Smooth muscle cell (in vitro differentiated cells): Measurements from ENCODE around the gene UNC93B1. TPM values are rescaled to one million over a fixed set of nuclear protein-coding genes. Genes with fewer than 3 reads are reported as not detected.
"Not testable (repeated sequence)": the region's sequence is repeated elsewhere in the genome, so short reads cannot be mapped to it uniquely, and the experiment has no call there.

Source experiments
- DNase-seq: peaks from one replicate; lab custom pipeline; 2025; ENCODE audit not compliant: unreplicated experiment; lab: John Stamatoyannopoulos, UW
- H2AFZ ChIP-seq: fragments of 200-600 bp; sonication (generic); 2 replicates; pipeline ENCODE4 v1.6.0; 2016; ENCODE audit warnings: antibody characterized with exemption, low read depth, mild to moderate bottlenecking
- H3F3A ChIP-seq: fragments of 200-600 bp; sonication (generic); 2 replicates; pipeline ENCODE4 v1.6.0; 2017; ENCODE audit warnings: antibody characterized with exemption, low read depth
- H3K27ac ChIP-seq: fragments of 200-600 bp; sonication (generic); 2 replicates; pipeline ENCODE4 v1.5.1; 2016; ENCODE audit warnings: low read depth, mild to moderate bottlenecking
- H3K27me3 ChIP-seq: fragments of 200-600 bp; sonication (generic); 2 replicates; pipeline ENCODE4 v1.6.1; 2016; ENCODE audit warnings: low read depth, mild to moderate bottlenecking
- H3K36me3 ChIP-seq: fragments of 200-600 bp; sonication (generic); 2 replicates; pipeline ENCODE4 v1.5.1; 2016; ENCODE audit warnings: low read depth
- H3K4me1 ChIP-seq: fragments of 200-600 bp; sonication (generic); 2 replicates; pipeline ENCODE4 v1.5.1; 2016; ENCODE audit warnings: low read depth
- H3K4me2 ChIP-seq: fragments of 200-600 bp; sonication (generic); 2 replicates; pipeline ENCODE4 v1.6.0; 2016; ENCODE audit warnings: mild to moderate bottlenecking
- H3K4me3 ChIP-seq: fragments of 200-600 bp; sonication (generic); 2 replicates; pipeline ENCODE4 v1.5.1; 2016; ENCODE audit warnings: mild to moderate bottlenecking
- H3K79me2 ChIP-seq: fragments of 200-600 bp; sonication (generic); 2 replicates; pipeline ENCODE4 v1.6.0; 2016; ENCODE audit warnings: low read depth, mild to moderate bottlenecking
- H3K9ac ChIP-seq: fragments of 200-600 bp; sonication (generic); 2 replicates; pipeline ENCODE4 v1.6.0; 2016; ENCODE audit warnings: low read depth
- H3K9me3 ChIP-seq: fragments of 200-600 bp; sonication (generic); replicated peaks from 2 replicates; pipeline ENCODE4 v1.5.1; 2016; ENCODE audit warnings: low read depth
- H4K20me1 ChIP-seq: fragments of 200-600 bp; sonication (generic); 2 replicates; pipeline ENCODE4 v1.6.0; 2016; ENCODE audit warnings: low read depth
- WGBS: methylation state at CpG from one replicate; pipeline ENCODE4 v1.1.7; 2016; ENCODE audit warnings: low lambda C conversion rate; 5-methylcytosine and 5-hydroxymethylcytosine counted together
- polyA plus RNA-seq: library from polyadenylated mRNA; unstranded; fragments of >200 nt; fragmentation: Nextera tagmentation; extraction: Ambion mirVana; gene quantifications from 2 replicates; pipeline ENCODE4 v1.2.1, GENCODE V29; 2016
- total RNA-seq: library from RNA; depleted of rRNA; stranded (reverse); fragments of >200 nt; gene quantifications from 2 replicates; pipeline ENCODE4 v1.2.3, GENCODE V29; 2014

UNC93B1 gene
- total and polyA plus RNA-seq, 2 experiments from 2014 or later, result 17.5 to 33.4 TPM

DNA sequence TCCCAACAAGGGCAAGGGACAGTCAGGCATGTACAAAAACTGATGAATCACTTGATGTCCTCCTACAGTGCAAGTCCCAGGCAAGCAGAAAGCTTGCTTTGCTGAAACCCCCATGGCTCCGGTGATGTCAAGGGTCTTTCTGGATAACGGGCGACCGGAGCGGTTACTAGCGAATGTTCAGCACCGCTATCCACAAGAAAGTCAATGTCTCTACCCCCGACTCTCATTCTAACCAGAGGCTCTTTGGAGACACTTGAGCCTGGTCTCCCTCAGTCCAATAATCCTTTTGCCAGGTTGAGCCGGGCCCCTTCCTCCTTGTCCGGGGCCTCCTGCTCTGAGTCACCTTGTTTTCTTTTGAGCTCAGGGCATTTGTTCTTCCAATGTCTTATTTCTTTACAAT is 22.7 kb downstream of the UNC93B1 start:
- not testable (repeated sequence) for H3K27me3 ChIP-seq, DNase-seq, H3K4me1 ChIP-seq, H3K9ac ChIP-seq, H3K27ac ChIP-seq, H3K79me2 ChIP-seq, H2AFZ ChIP-seq, H3K4me3 ChIP-seq, H3K9me3 ChIP-seq, H3F3A ChIP-seq, H4K20me1 ChIP-seq, H3K4me2 ChIP-seq, H3K36me3 ChIP-seq
- 90% methylated on average over 10 of the region's 10 CpGs for WGBS

GRCh38 chr11:67978766-67979418 is 25.0 kb downstream of the UNC93B1 start:
- DNase-seq, H3K27me3 ChIP-seq, H2AFZ ChIP-seq, H3K79me2 ChIP-seq, H3K4me2 ChIP-seq, H3K4me1 ChIP-seq, H3K9ac ChIP-seq, H3K27ac ChIP-seq, H3F3A ChIP-seq, H3K9me3 ChIP-seq, H3K4me3 ChIP-seq, H3K36me3 ChIP-seq, H4K20me1 ChIP-seq: not testable (repeated sequence)
- WGBS, result 64% methylated on average over 17 of the region's 17 CpGs

GRCh38 chr11:67974746-67975145 is 29.2 kb downstream of the UNC93B1 start:
- not testable (repeated sequence) for H3K4me2 ChIP-seq, H3K79me2 ChIP-seq, H3K9ac ChIP-seq, DNase-seq, H3K27me3 ChIP-seq, H3K4me3 ChIP-seq, H3F3A ChIP-seq, H4K20me1 ChIP-seq, H3K36me3 ChIP-seq, H2AFZ ChIP-seq, H3K27ac ChIP-seq, H3K9me3 ChIP-seq, H3K4me1 ChIP-seq
- 93% methylated on average over 12 of the region's 12 CpGs for WGBS

GRCh38 chr11:67965830-67966348 is 38.0 kb downstream of the UNC93B1 start:
- H3K9ac ChIP-seq, H3K79me2 ChIP-seq, H3K27ac ChIP-seq, H3K36me3 ChIP-seq, H3K4me3 ChIP-seq, H2AFZ ChIP-seq, DNase-seq, H3K4me2 ChIP-seq, H3F3A ChIP-seq, H4K20me1 ChIP-seq, H3K9me3 ChIP-seq, H3K27me3 ChIP-seq, H3K4me1 ChIP-seq: not testable (repeated sequence)
- WGBS, result 96% methylated on average over 19 of the region's 19 CpGs

- not testable (repeated sequence) for H3K9ac ChIP-seq, DNase-seq, H3K27ac ChIP-seq, H2AFZ ChIP-seq, H3K9me3 ChIP-seq, H3K27me3 ChIP-seq, H3K36me3 ChIP-seq, H3K4me1 ChIP-seq, H4K20me1 ChIP-seq, H3F3A ChIP-seq, H3K79me2 ChIP-seq, H3K4me2 ChIP-seq, H3K4me3 ChIP-seq
These were observed 39.2 kb downstream of the UNC93B1 start for GRCh38 chr11:67964746-67965145.

DNA sequence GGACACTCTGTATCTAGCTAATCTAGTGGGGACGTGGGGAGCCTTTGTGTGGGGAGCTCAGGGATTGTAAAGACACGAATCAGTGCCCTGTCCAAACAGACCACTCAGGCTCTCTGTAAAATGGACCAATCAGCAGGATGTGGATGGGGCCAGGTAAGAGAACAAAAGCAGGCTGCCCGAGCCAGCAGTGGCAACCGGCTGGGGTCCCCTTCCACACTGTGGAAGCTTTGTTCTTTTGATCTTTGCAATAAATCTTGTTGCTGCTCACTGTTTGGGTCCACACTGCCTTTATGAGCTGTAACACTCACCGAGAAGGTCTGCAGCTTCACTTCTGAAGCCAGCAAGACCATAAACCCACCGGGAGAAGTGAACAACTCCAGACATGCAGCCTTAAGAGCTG is 40.0 kb downstream of the UNC93B1 start:
- H3K4me1 ChIP-seq, H3K27ac ChIP-seq, H3K79me2 ChIP-seq, H4K20me1 ChIP-seq, H3F3A ChIP-seq, H3K4me2 ChIP-seq, H3K36me3 ChIP-seq, H3K27me3 ChIP-seq, H3K9ac ChIP-seq, H2AFZ ChIP-seq, DNase-seq, H3K9me3 ChIP-seq, H3K4me3 ChIP-seq: not testable (repeated sequence)
- 72% methylated on average over 6 of the region's 6 CpGs for WGBS

DNA sequence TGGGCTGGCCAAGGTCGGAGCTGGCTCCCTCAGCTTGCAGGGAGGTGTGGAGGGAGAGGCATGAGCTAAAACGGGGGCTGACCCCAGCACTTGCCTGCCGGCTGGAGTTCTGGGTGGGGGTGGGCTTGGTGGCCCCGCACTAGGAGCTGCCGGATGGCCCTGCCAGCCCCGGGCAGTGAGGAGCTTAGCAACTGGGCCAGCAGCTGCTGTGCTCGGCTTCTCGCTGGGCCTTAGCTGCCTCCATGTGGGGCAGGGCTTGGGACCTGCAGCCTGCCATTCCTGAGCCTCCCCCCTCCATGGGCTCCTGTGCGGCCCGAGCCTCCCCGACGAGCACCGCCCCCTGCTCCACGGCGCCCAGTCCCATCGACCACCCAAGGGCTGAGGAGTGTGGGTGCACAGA is 40.7 kb downstream of the UNC93B1 start:
- H3K27ac ChIP-seq, H3F3A ChIP-seq, H3K27me3 ChIP-seq, H3K4me2 ChIP-seq, DNase-seq, H3K9me3 ChIP-seq, H3K4me3 ChIP-seq, H3K36me3 ChIP-seq, H3K9ac ChIP-seq, H4K20me1 ChIP-seq, H3K79me2 ChIP-seq, H2AFZ ChIP-seq, H3K4me1 ChIP-seq: not testable (repeated sequence)
- 91% methylated on average over 10 of the region's 16 CpGs for WGBS

DNA sequence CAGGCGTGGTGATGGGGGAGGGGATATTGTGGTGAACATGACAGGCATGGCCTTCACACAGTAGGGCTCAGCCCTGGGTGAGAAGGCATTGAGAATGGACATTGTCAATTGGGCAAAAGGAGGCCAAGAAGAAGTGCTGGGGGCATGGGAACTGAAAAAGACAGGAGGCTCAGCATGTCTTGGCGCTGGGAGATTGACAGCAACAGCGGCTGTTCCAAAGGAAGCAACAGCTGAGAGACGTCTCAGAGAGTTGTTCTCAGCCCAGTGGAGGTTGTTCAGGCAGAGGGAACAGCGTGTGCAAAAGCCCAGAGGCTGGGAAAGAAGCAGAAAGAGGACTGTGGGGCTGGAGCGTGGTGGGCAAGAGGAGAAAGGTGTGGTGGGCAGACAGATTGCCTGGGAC is 47.7 kb downstream of the UNC93B1 start:
- H2AFZ ChIP-seq, H3K79me2 ChIP-seq, H3K4me2 ChIP-seq, DNase-seq, H3F3A ChIP-seq, H3K36me3 ChIP-seq, H3K27ac ChIP-seq, H3K4me1 ChIP-seq, H3K27me3 ChIP-seq, H4K20me1 ChIP-seq, H3K9ac ChIP-seq, H3K4me3 ChIP-seq, H3K9me3 ChIP-seq: not testable (repeated sequence)
- 89% methylated on average over 6 of the region's 6 CpGs for WGBS
